GM19438 (cell line): ENCODE measurements around the gene GLRX5.

Source experiments
- ATAC-seq: cut with Tn5 transposase; IDR thresholded peaks from one replicate; pipeline ENCODE4 v1.9.1; 2021; ENCODE audit warnings: low read depth; ENCODE audit not compliant: unreplicated experiment

Gene GLRX5

GRCh38 chr14:95531969-95532368 is 2.9 kb upstream of the GLRX5 start:
- ATAC-seq: no peak

- ATAC-seq: no peak
These were observed 1.4 kb upstream of the GLRX5 start for GRCh38 chr14:95533391-95533821.

- no peak for ATAC-seq
These were observed 1.0 kb upstream of the GLRX5 start for GRCh38 chr14:95533822-95534221.

GRCh38 chr14:95535226-95536021 is 574 bp downstream of the GLRX5 start:
- ATAC-seq: no peak

GRCh38 chr14:95536036-95536593 is 1.3 kb downstream of the GLRX5 start:
- ATAC-seq: no peak

GRCh38 chr14:95536671-95537070 is 1.8 kb downstream of the GLRX5 start:
- no peak for ATAC-seq

GRCh38 chr14:95537298-95538089 is 2.6 kb downstream of the GLRX5 start:
- no peak for ATAC-seq

GRCh38 chr14:95538801-95539509 is 4.1 kb downstream of the GLRX5 start:
- no peak for ATAC-seq

- no peak for ATAC-seq
These were observed 5.5 kb downstream of the GLRX5 start for GRCh38 chr14:95540236-95540855.

GRCh38 chr14:95541346-95541745 is 6.5 kb downstream of the GLRX5 start:
- ATAC-seq: no peak

GRCh38 chr14:95541932-95542930 is 7.4 kb downstream of the GLRX5 start:
- ATAC-seq: no peak

GRCh38 chr14:95543021-95543420 is 8.2 kb downstream of the GLRX5 start:
- ATAC-seq: no peak

- no peak for ATAC-seq
These were observed 9.7 kb downstream of the GLRX5 start for GRCh38 chr14:95544588-95544987.

GRCh38 chr14:95545515-95546168 is 10.8 kb downstream of the GLRX5 start:
- no peak for ATAC-seq

GRCh38 chr14:95547272-95547625 is 12.4 kb downstream of the GLRX5 start:
- ATAC-seq: no peak

GRCh38 chr14:95547626-95548327 is 12.9 kb downstream of the GLRX5 start:
- no peak for ATAC-seq

GRCh38 chr14:95548328-95548929 is 13.6 kb downstream of the GLRX5 start:
- ATAC-seq: no peak
